SK-N-SH treated with all-trans-retinoic acid at 6 μM for 48 hours (cell line): ENCODE measurements around the gene PEX26.

ENCODE experiments used
- ATAC-seq: fragments of 200-7000 bp; cut with Tn5 transposase; 3 replicates; pipeline ENCODE4 v1.9.1; 2020; ENCODE audit warnings: mild to moderate bottlenecking, moderate library complexity
- BACH2 ChIP-seq: fragments of 250-450 bp; sonication (Bioruptor Pico); IDR thresholded peaks from 2 replicates; pipeline ENCODE4 v1.9.0; 2021; ENCODE audit warnings: mild to moderate bottlenecking, borderline replicate concordance
- CSDC2 ChIP-seq: fragments of 250-450 bp; sonication (Bioruptor Pico); IDR thresholded peaks from 2 replicates; pipeline ENCODE4 v1.5.0; 2020; ENCODE audit warnings: mild to moderate bottlenecking, moderate library complexity
- GLIS3 ChIP-seq: fragments of 250-450 bp; sonication (Bioruptor Pico); IDR thresholded peaks from 2 replicates; pipeline ENCODE4 v1.5.0; 2020; ENCODE audit warnings: mild to moderate bottlenecking, moderate library complexity
- ISL1 ChIP-seq: fragments of 250-450 bp; sonication (Bioruptor Pico); IDR thresholded peaks from 2 replicates; pipeline ENCODE4 v2.1.2; 2022; ENCODE audit warnings: mild to moderate bottlenecking, moderate library complexity
- OSR1 ChIP-seq: fragments of 250-450 bp; sonication (Bioruptor Pico); IDR thresholded peaks from 2 replicates; pipeline ENCODE4 v1.8.0; 2022; ENCODE audit warnings: moderate library complexity, mild to moderate bottlenecking, inconsistent platforms
- PPARA ChIP-seq: fragments of 250-450 bp; sonication (Bioruptor Pico); IDR thresholded peaks from 2 replicates; pipeline ENCODE4 v1.5.0; 2020; ENCODE audit warnings: mild to moderate bottlenecking, borderline replicate concordance
- RARB ChIP-seq: fragments of 250-450 bp; sonication (Bioruptor Pico); IDR thresholded peaks from 2 replicates; pipeline ENCODE4 v1.8.0; 2021; ENCODE audit warnings: mild to moderate bottlenecking, moderate library complexity
- SNAI2 ChIP-seq: fragments of 250-450 bp; sonication (Bioruptor Pico); IDR thresholded peaks from 2 replicates; pipeline ENCODE4 v1.5.0; 2020; ENCODE audit warnings: mild to moderate bottlenecking, moderate library complexity
- TCF4 ChIP-seq: fragments of 250-450 bp; sonication (Bioruptor Pico); IDR thresholded peaks from 2 replicates; pipeline ENCODE4 v1.8.0; 2021; ENCODE audit warnings: mild to moderate bottlenecking, moderate library complexity, borderline replicate concordance
- TOX ChIP-seq: fragments of 250-450 bp; sonication (Bioruptor Pico); IDR thresholded peaks from 2 replicates; pipeline ENCODE4 v1.8.0; 2021; ENCODE audit warnings: mild to moderate bottlenecking, moderate library complexity, borderline replicate concordance
- ZC3H10 ChIP-seq: fragments of 250-450 bp; sonication (Bioruptor Pico); IDR thresholded peaks from 2 replicates; pipeline ENCODE4 v1.5.1; 2021; ENCODE audit warnings: mild to moderate bottlenecking, moderate library complexity
- ZFP3 ChIP-seq: fragments of 250-450 bp; sonication (Bioruptor Pico); IDR thresholded peaks from 2 replicates; pipeline ENCODE4 v1.5.0; 2020; ENCODE audit warnings: mild to moderate bottlenecking, moderate library complexity
- ZFP30 ChIP-seq: fragments of 450-650 bp; formaldehyde crosslinking; IDR thresholded peaks from 2 replicates; pipeline ENCODE4 v1.5.0; 2022; ENCODE audit warnings: mild to moderate bottlenecking, moderate library complexity
- ZNF565 ChIP-seq: fragments of 450-650 bp; formaldehyde crosslinking; conservative IDR thresholded peaks from 2 replicates; pipeline ENCODE4 v1.5.0; 2020; ENCODE audit warnings: low read depth, mild to moderate bottlenecking, moderate library complexity
- ZNF70 ChIP-seq: fragments of 450-650 bp; formaldehyde crosslinking; IDR thresholded peaks from 2 replicates; pipeline ENCODE4 v1.5.0; 2020; ENCODE audit warnings: mild to moderate bottlenecking, moderate library complexity
- ZNF8 ChIP-seq: fragments of 450-650 bp; formaldehyde crosslinking; IDR thresholded peaks from 2 replicates; pipeline ENCODE4 v1.5.0; 2020; ENCODE audit warnings: mild to moderate bottlenecking, moderate library complexity
- TF ChIP-seq, protein P1 (sequence below): fragments of 250-450 bp; sonication (Bioruptor Pico); IDR thresholded peaks from 2 replicates; pipeline ENCODE4 v1.5.1; 2021; ENCODE audit warnings: mild to moderate bottlenecking, moderate library complexity
- TF ChIP-seq, protein P2 (sequence below): fragments of 250-450 bp; sonication (Bioruptor Pico); IDR thresholded peaks from 2 replicates; pipeline ENCODE4 v1.8.0; 2021; ENCODE audit warnings: low read depth, mild to moderate bottlenecking, moderate library complexity, borderline replicate concordance
- TF ChIP-seq, protein P3 (sequence below): fragments of 250-450 bp; sonication (Bioruptor Pico); IDR thresholded peaks from 2 replicates; pipeline ENCODE4 v1.8.0; 2020; ENCODE audit warnings: mild to moderate bottlenecking, moderate library complexity, borderline replicate concordance
- TF ChIP-seq, protein P4 (sequence below): fragments of 250-450 bp; sonication (Bioruptor Pico); IDR thresholded peaks from 2 replicates; pipeline ENCODE4 v1.5.1; 2020; ENCODE audit warnings: low read depth, mild to moderate bottlenecking, moderate library complexity
- TF ChIP-seq, protein P5 (sequence below): fragments of 250-450 bp; sonication (Bioruptor Pico); IDR thresholded peaks from 2 replicates; pipeline ENCODE4 v1.5.0; 2020; ENCODE audit warnings: mild to moderate bottlenecking, moderate library complexity

Gene PEX26

DNA sequence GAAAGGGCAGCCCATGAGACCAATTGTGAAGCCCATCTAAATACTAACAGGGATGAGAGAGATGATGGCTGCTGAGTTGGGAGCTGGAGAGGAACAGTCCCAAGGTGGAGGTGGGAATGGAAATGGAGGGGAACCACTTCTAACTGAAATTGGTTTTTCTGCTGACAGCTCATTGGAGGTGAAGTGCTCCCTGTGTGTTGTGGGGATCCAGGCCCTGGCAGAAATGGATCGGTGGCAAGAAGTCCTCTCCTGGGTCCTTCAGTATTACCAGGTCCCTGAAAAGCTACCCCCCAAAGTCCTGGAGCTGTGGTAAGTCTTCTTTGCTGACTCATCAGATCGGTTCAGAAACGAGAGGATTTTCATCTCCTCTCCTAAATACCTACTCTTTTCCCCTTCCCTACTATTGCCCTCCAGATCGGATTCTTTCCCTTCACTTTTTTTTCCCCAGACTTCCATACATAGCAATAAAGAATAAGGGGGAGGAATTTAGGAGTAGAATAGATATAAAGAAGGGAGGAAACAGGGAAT, 2.0 kb downstream of the PEX26 start (continued):
- TF ChIP-seq, protein P1, sequence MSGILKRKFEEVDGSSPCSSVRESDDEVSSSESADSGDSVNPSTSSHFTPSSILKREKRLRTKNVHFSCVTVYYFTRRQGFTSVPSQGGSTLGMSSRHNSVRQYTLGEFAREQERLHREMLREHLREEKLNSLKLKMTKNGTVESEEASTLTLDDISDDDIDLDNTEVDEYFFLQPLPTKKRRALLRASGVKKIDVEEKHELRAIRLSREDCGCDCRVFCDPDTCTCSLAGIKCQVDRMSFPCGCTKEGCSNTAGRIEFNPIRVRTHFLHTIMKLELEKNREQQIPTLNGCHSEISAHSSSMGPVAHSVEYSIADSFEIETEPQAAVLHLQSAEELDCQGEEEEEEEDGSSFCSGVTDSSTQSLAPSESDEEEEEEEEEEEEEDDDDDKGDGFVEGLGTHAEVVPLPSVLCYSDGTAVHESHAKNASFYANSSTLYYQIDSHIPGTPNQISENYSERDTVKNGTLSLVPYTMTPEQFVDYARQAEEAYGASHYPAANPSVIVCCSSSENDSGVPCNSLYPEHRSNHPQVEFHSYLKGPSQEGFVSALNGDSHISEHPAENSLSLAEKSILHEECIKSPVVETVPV (CRISPR knock-in tag) = no peak
- TF ChIP-seq TCF4 (CRISPR knock-in tag) = no peak
- no peak for TF ChIP-seq RARB (CRISPR knock-in tag)
- no peak for TF ChIP-seq BACH2 (CRISPR knock-in tag)
- TF ChIP-seq ISL1 (CRISPR knock-in tag) = no peak
- TF ChIP-seq SNAI2 (CRISPR knock-in tag) = no peak
- TF ChIP-seq TOX = no peak
- no peak for TF ChIP-seq ZNF565 (CRISPR knock-in tag)
- no peak for TF ChIP-seq ZFP30
- no peak for TF ChIP-seq CSDC2

DNA sequence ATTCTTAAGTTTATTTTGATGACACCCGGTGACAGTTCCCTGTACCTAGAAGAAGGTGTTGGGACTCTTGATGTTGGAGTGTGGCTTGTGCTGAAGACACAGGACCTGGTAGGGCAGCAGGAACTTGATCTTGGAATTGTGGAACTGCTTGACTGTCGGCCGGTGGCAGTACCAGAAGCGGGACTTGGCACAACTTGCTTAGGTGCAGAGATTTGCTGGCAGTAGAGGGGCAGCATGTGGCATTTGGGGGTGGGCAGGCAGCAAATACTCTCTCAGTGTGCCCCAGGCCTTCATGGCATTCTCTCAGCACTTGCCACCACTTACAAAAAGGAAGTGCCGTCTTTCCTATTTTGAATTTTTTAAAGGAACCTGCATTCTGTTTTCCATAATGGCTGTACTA, 3.6 kb downstream of the PEX26 start:
- TF ChIP-seq ZNF8 (no peak), BACH2 (CRISPR knock-in tag) (no peak), ZC3H10 (CRISPR knock-in tag) (no peak), TOX (no peak)
- TF ChIP-seq, protein P2, sequence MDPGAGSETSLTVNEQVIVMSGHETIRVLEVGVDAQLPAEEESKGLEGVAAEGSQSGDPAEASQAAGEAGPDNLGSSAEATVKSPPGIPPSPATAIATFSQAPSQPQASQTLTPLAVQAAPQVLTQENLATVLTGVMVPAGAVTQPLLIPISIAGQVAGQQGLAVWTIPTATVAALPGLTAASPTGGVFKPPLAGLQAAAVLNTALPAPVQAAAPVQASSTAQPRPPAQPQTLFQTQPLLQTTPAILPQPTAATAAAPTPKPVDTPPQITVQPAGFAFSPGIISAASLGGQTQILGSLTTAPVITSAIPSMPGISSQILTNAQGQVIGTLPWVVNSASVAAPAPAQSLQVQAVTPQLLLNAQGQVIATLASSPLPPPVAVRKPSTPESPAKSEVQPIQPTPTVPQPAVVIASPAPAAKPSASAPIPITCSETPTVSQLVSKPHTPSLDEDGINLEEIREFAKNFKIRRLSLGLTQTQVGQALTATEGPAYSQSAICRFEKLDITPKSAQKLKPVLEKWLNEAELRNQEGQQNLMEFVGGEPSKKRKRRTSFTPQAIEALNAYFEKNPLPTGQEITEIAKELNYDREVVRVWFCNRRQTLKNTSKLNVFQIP (CRISPR knock-in tag) = no peak
- TF ChIP-seq, protein P3, sequence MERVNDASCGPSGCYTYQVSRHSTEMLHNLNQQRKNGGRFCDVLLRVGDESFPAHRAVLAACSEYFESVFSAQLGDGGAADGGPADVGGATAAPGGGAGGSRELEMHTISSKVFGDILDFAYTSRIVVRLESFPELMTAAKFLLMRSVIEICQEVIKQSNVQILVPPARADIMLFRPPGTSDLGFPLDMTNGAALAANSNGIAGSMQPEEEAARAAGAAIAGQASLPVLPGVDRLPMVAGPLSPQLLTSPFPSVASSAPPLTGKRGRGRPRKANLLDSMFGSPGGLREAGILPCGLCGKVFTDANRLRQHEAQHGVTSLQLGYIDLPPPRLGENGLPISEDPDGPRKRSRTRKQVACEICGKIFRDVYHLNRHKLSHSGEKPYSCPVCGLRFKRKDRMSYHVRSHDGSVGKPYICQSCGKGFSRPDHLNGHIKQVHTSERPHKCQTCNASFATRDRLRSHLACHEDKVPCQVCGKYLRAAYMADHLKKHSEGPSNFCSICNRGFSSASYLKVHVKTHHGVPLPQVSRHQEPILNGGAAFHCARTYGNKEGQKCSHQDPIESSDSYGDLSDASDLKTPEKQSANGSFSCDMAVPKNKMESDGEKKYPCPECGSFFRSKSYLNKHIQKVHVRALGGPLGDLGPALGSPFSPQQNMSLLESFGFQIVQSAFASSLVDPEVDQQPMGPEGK (CRISPR knock-in tag) = no peak
- no peak for ATAC-seq

DNA sequence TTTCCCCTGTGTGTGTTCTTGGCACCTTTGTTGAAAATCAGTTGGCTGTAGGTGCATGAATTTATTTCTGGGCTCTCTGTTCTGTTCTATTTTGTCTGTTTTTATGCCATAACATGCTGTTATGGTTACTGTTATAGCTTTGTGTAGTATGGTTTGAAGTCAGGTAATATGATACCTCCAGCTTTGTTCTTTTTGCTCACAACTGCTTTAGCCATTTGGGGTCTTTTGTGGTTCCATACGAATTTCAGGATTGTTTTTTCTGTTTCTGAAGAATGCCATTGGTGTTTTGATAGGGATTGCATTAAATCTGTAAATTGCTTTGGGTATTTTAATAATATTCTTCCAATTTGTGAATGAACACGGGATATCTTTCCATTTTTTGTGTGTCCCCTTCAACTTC, 4.7 kb downstream of the PEX26 start:
- no peak for ATAC-seq
- TF ChIP-seq TCF4 (CRISPR knock-in tag) = no peak

DNA sequence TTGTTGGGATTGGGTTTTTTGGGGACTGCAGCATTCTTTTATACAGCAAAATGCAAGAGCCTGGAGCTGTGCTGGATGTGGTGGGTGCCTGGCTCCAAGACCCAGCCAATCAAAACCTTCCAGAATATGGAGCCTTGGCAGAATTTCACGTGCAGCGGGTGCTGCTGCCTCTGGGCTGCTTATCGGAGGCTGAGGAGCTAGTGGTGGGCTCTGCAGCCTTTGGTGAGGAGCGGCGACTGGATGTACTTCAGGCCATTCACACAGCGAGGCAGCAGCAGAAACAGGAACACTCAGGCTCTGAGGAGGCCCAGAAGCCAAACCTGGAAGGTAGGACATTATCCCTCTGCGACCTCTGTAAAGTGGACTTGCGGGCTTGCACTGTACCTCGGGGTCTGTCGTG, 5.6 kb downstream of the PEX26 start:
- no peak for TF ChIP-seq CSDC2
- TF ChIP-seq, protein P4, sequence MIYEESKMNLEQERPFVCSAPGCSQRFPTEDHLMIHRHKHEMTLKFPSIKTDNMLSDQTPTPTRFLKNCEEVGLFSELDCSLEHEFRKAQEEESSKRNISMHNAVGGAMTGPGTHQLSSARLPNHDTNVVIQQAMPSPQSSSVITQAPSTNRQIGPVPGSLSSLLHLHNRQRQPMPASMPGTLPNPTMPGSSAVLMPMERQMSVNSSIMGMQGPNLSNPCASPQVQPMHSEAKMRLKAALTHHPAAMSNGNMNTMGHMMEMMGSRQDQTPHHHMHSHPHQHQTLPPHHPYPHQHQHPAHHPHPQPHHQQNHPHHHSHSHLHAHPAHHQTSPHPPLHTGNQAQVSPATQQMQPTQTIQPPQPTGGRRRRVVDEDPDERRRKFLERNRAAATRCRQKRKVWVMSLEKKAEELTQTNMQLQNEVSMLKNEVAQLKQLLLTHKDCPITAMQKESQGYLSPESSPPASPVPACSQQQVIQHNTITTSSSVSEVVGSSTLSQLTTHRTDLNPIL (CRISPR knock-in tag) = no peak
- TF ChIP-seq PPARA (CRISPR knock-in tag) = no peak
- TF ChIP-seq ZNF8 = no peak
- no peak for TF ChIP-seq BACH2 (CRISPR knock-in tag)
- TF ChIP-seq ISL1 (CRISPR knock-in tag) = no peak
- no peak for TF ChIP-seq OSR1 (CRISPR knock-in tag)
- TF ChIP-seq, protein P2 (CRISPR knock-in tag) = no peak
- no peak for TF ChIP-seq ZNF565 (CRISPR knock-in tag)

DNA sequence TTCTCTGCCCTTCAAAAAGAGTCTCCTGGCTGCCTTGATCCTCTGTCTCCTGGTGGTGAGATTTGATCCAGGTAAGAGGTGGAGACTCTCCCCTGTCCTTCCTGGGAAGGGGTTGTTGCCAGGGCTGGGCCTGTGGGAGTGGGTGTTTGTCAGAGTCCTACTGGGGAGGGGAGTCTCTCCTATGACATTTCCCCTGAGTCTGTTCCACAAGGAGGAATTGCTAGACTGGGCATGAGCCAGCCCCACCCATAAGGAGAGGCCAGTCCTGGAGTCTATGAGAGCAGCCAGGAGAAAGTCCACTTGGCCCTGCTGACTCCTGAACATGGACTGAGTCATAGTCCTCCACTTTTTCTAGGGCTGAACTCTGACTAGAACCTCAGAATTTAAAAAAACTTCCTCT, 7.4 kb downstream of the PEX26 start:
- ATAC-seq = no peak
- no peak for TF ChIP-seq ZC3H10 (CRISPR knock-in tag)
- no peak for TF ChIP-seq ZNF565 (CRISPR knock-in tag)
- TF ChIP-seq TCF4 (CRISPR knock-in tag) = no peak
- no peak for TF ChIP-seq BACH2 (CRISPR knock-in tag)
- no peak for TF ChIP-seq ZFP3 (CRISPR knock-in tag)
- no peak for TF ChIP-seq TOX
- TF ChIP-seq PPARA (CRISPR knock-in tag) = no peak
- TF ChIP-seq GLIS3 (CRISPR knock-in tag) = no peak
- TF ChIP-seq, protein P5, sequence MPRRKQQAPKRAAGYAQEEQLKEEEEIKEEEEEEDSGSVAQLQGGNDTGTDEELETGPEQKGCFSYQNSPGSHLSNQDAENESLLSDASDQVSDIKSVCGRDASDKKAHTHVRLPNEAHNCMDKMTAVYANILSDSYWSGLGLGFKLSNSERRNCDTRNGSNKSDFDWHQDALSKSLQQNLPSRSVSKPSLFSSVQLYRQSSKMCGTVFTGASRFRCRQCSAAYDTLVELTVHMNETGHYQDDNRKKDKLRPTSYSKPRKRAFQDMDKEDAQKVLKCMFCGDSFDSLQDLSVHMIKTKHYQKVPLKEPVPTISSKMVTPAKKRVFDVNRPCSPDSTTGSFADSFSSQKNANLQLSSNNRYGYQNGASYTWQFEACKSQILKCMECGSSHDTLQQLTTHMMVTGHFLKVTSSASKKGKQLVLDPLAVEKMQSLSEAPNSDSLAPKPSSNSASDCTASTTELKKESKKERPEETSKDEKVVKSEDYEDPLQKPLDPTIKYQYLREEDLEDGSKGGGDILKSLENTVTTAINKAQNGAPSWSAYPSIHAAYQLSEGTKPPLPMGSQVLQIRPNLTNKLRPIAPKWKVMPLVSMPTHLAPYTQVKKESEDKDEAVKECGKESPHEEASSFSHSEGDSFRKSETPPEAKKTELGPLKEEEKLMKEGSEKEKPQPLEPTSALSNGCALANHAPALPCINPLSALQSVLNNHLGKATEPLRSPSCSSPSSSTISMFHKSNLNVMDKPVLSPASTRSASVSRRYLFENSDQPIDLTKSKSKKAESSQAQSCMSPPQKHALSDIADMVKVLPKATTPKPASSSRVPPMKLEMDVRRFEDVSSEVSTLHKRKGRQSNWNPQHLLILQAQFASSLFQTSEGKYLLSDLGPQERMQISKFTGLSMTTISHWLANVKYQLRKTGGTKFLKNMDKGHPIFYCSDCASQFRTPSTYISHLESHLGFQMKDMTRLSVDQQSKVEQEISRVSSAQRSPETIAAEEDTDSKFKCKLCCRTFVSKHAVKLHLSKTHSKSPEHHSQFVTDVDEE (CRISPR knock-in tag) = no peak
- no peak for TF ChIP-seq RARB (CRISPR knock-in tag)
- TF ChIP-seq, protein P2 (CRISPR knock-in tag) = no peak
- TF ChIP-seq ZNF8 = no peak
- TF ChIP-seq ZNF70 (CRISPR knock-in tag) = no peak
- no peak for TF ChIP-seq OSR1 (CRISPR knock-in tag)

More for the DNA sequence above, 5.6 kb downstream of the PEX26 start:
- no peak for ATAC-seq
